ENCODE data around the gene AGBL3.

The AGBL3 gene

DNA sequence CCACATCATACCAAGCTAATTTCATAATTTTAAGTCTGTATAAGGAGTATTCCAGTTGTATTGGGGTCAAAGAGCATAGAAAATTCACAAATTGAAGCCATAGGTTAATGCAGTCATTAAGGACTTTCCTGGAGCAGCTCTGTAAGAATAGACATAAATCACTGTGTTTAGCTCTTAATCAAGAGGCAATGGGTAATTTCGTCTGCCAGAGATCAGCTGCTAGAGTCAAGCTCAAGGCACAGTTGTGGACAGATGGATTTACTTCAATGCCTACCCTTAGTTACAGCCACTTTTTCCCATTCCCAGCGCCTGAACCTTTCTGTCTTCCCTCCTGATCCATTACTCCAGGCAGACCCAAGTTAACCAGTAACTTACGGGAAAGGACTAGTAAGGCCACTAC lies 40.6 kb upstream of the AGBL3 start:
- H3K4me2 ChIP-seq (ENCODE audit: insufficient read depth, low read length), result no peak overlapping the region
- H3K9ac ChIP-seq (ENCODE audit: low read depth, low read length), result no peak overlapping the region
- H3K36me3 ChIP-seq (ENCODE audit: insufficient read depth, low read length), result no peaks in the 10 kb centered on the region

DNA sequence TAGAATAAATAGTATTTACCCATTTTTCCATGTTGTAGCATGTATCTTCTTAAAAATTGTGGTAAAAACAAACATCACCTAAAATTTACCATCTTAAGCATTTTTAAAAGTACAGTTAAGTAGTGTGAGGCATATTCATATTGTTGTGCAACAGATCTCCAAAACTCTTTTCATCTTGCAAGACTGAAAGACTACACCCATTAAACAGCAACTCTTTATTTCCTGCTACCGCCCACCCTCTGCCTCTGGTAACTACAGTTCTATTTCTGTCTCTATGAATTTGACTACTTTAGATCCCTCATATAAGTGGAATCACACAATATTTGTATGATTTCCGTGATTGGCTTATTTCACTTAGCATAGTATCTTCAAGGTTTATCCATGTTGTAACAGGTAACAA lies 40.0 kb upstream of the AGBL3 start:
- no peak for ATAC-seq (ENCODE audit: insufficient read depth, low read depth)

More for the DNA sequence above, 40.6 kb upstream of the AGBL3 start:
- Histone ChIP-seq H3K79me2 (ENCODE audit: insufficient read depth, low read length) (no peaks in the 10 kb centered on the region), H3K4me3 (ENCODE audit: low read depth in 1 of 2, low read length in 2 of 2) (no peak overlapping the region), H3K9me3 (ENCODE audit: insufficient read depth, low read length, severe bottlenecking) (no peaks in the 10 kb centered on the region), H4K20me1 (ENCODE audit: insufficient read depth, low read length) (no peaks in the 10 kb centered on the region), H3K4me1 (ENCODE audit: insufficient read depth, low read length) (no peaks in the 10 kb centered on the region), H3K27ac (ENCODE audit: low read length) (no peak overlapping the region), H3K27me3 (ENCODE audit: insufficient read depth, low read length, poor library complexity) (peaks cover 3% of the 10 kb centered on the region), H2AFZ (ENCODE audit: low read depth, low read length) (no peak overlapping the region)
- DNase-seq (no peak), ATAC-seq (ENCODE audit: insufficient read depth, low read depth) (no peak)
- TF ChIP-seq EZH2 (IDR thresholded peaks at IDR 0.05; ENCODE audit: borderline replicate concordance, low read depth, low read length, severe bottlenecking), result no peak
- TF ChIP-seq, protein P1, sequence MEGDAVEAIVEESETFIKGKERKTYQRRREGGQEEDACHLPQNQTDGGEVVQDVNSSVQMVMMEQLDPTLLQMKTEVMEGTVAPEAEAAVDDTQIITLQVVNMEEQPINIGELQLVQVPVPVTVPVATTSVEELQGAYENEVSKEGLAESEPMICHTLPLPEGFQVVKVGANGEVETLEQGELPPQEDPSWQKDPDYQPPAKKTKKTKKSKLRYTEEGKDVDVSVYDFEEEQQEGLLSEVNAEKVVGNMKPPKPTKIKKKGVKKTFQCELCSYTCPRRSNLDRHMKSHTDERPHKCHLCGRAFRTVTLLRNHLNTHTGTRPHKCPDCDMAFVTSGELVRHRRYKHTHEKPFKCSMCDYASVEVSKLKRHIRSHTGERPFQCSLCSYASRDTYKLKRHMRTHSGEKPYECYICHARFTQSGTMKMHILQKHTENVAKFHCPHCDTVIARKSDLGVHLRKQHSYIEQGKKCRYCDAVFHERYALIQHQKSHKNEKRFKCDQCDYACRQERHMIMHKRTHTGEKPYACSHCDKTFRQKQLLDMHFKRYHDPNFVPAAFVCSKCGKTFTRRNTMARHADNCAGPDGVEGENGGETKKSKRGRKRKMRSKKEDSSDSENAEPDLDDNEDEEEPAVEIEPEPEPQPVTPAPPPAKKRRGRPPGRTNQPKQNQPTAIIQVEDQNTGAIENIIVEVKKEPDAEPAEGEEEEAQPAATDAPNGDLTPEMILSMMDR (IDR thresholded peaks at IDR 0.05; ENCODE audit: borderline replicate concordance, extremely low read depth, low read length, poor library complexity, severe bottlenecking), result no peak

DNA sequence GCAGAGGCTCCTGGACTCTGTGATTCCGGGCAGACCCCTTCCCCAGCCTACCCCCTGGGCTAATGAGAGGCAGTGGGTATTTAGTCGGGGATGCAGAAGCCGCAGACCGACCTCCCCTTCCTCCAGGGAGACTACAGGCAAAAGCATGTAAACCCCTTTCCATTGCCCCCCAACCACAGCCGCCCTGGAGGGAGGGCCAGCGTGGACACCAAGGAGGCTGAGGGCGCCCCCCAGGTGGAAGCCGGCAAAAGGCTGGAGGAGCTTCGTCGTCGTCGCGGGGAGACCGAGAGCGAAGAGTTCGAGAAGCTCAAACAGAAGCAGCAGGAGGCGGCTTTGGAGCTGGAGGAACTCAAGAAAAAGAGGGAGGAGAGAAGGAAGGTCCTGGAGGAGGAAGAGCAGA lies 39.0 kb upstream of the AGBL3 start:
- H3K4me1 ChIP-seq (ENCODE audit: insufficient read depth, low read length), result no peaks in the 10 kb centered on the region
- no peaks in the 10 kb centered on the region for H4K20me1 ChIP-seq (ENCODE audit: insufficient read depth, low read length)
- H2AFZ ChIP-seq (ENCODE audit: low read depth, low read length), result no peak overlapping the region
- no peak overlapping the region for H3K4me3 ChIP-seq (ENCODE audit: low read depth in 1 of 2, low read length in 2 of 2)
- DNase-seq (no peak), ATAC-seq (ENCODE audit: insufficient read depth, low read depth) (no peak)
- no peak overlapping the region for H3K27ac ChIP-seq (ENCODE audit: low read length)
- H3K4me2 ChIP-seq (ENCODE audit: insufficient read depth, low read length), result no peak overlapping the region
- no peaks in the 10 kb centered on the region for H3K79me2 ChIP-seq (ENCODE audit: insufficient read depth, low read length)
- no peaks in the 10 kb centered on the region for H3K9me3 ChIP-seq (ENCODE audit: insufficient read depth, low read length, severe bottlenecking)
- no peak for TF ChIP-seq EZH2 (IDR thresholded peaks at IDR 0.05; ENCODE audit: borderline replicate concordance, low read depth, low read length, severe bottlenecking)
- TF ChIP-seq, protein P1 (IDR thresholded peaks at IDR 0.05; ENCODE audit: borderline replicate concordance, extremely low read depth, low read length, poor library complexity, severe bottlenecking), result no peak
- no peaks in the 10 kb centered on the region for H3K36me3 ChIP-seq (ENCODE audit: insufficient read depth, low read length)
- no peak overlapping the region for H3K9ac ChIP-seq (ENCODE audit: low read depth, low read length)
- peaks cover 3% of the 10 kb centered on the region for H3K27me3 ChIP-seq (ENCODE audit: insufficient read depth, low read length, poor library complexity)

More for the DNA sequence above, 40.0 kb upstream of the AGBL3 start:
- DNase-seq, result no peak
- Histone ChIP-seq H3K79me2 (ENCODE audit: insufficient read depth, low read length) (no peaks in the 10 kb centered on the region), H3K4me2 (ENCODE audit: insufficient read depth, low read length) (no peak overlapping the region), H3K27ac (ENCODE audit: low read length) (no peak overlapping the region), H4K20me1 (ENCODE audit: insufficient read depth, low read length) (no peaks in the 10 kb centered on the region), H3K4me3 (ENCODE audit: low read depth in 1 of 2, low read length in 2 of 2) (no peak overlapping the region), H3K4me1 (ENCODE audit: insufficient read depth, low read length) (no peaks in the 10 kb centered on the region), H3K36me3 (ENCODE audit: insufficient read depth, low read length) (no peaks in the 10 kb centered on the region), H3K9ac (ENCODE audit: low read depth, low read length) (no peak overlapping the region), H2AFZ (ENCODE audit: low read depth, low read length) (no peak overlapping the region), H3K9me3 (ENCODE audit: insufficient read depth, low read length, severe bottlenecking) (no peaks in the 10 kb centered on the region), H3K27me3 (ENCODE audit: insufficient read depth, low read length, poor library complexity) (peaks cover 3% of the 10 kb centered on the region)
- TF ChIP-seq EZH2 (IDR thresholded peaks at IDR 0.05; ENCODE audit: borderline replicate concordance, low read depth, low read length, severe bottlenecking), result no peak
- TF ChIP-seq, protein P1 (IDR thresholded peaks at IDR 0.05; ENCODE audit: borderline replicate concordance, extremely low read depth, low read length, poor library complexity, severe bottlenecking), result no peak

DNA sequence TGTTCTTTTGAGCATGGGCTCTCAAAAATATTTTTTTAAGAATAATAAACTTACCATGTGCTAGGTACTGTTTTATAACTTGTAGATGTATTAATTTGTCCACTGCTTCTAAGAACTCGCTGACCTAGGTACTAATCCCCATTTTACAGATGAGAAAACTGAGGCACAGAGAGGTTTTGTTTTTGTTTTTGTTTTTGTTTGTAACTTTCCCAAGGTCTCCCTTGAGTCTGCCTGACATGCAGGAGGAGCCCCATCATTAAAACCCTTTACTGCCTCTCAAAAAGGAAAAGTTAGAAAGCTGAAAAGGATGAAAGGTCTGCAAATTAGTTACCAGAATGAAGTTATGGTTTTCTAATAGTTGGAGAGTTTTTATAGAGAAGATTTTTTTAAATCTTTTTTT lies 38.5 kb upstream of the AGBL3 start:
- DNase-seq, result no peak
- TF ChIP-seq, protein P1 (IDR thresholded peaks at IDR 0.05; ENCODE audit: borderline replicate concordance, extremely low read depth, low read length, poor library complexity, severe bottlenecking), result no peak
- TF ChIP-seq EZH2 (IDR thresholded peaks at IDR 0.05; ENCODE audit: borderline replicate concordance, low read depth, low read length, severe bottlenecking), result no peak
- no peak overlapping the region for H3K9ac ChIP-seq (ENCODE audit: low read depth, low read length)
- H3K79me2 ChIP-seq (ENCODE audit: insufficient read depth, low read length), result no peaks in the 10 kb centered on the region
- H3K27ac ChIP-seq (ENCODE audit: low read length), result no peak overlapping the region
- no peak overlapping the region for H2AFZ ChIP-seq (ENCODE audit: low read depth, low read length)
- no peak for ATAC-seq (ENCODE audit: insufficient read depth, low read depth)
- H3K9me3 ChIP-seq (ENCODE audit: insufficient read depth, low read length, severe bottlenecking), result no peaks in the 10 kb centered on the region
- peaks cover 3% of the 10 kb centered on the region for H3K27me3 ChIP-seq (ENCODE audit: insufficient read depth, low read length, poor library complexity)
- H4K20me1 ChIP-seq (ENCODE audit: insufficient read depth, low read length), result no peaks in the 10 kb centered on the region
- H3K36me3 ChIP-seq (ENCODE audit: insufficient read depth, low read length), result no peaks in the 10 kb centered on the region
- H3K4me3 ChIP-seq (ENCODE audit: low read depth in 1 of 2, low read length in 2 of 2), result no peak overlapping the region
- no peak overlapping the region for H3K4me2 ChIP-seq (ENCODE audit: insufficient read depth, low read length)
- no peaks in the 10 kb centered on the region for H3K4me1 ChIP-seq (ENCODE audit: insufficient read depth, low read length)

All from DND-41 (cell line).